ENCODE measurements around the gene CEL.
"Not testable (repeated sequence)": the region's sequence is repeated elsewhere in the genome, so short reads cannot be mapped to it uniquely, and the experiment has no call there.

Gene CEL

GRCh38 chr9:133061764-133062145 is at the start of gene CEL:
Gene CEL (plus strand): TSS chr9:133061981. CDS start chr9:133062003, 22 bp downstream.
- not testable (repeated sequence) for FAIRE-seq; DNase-seq (ENCODE audit: insufficient read length, low spot score)

- no peak for DNase-seq (ENCODE audit: insufficient read length, low spot score)
- no peak for FAIRE-seq
- TF ChIP-seq CTCF (IDR thresholded peaks at IDR 0.05; ENCODE audit: insufficient read depth, missing control alignments), result no peak
Observed at GRCh38 chr9:133014696-133015095, 47.1 kb upstream of the CEL start.

GRCh38 chr9:133023117-133023890 is 38.5 kb upstream of the CEL start:
- TF ChIP-seq CTCF (IDR thresholded peaks at IDR 0.05; ENCODE audit: insufficient read depth, missing control alignments), result no peak
- no peak for FAIRE-seq
- DNase-seq (ENCODE audit: insufficient read length, low spot score), result no peak

- FAIRE-seq, result no peak
- no peak for TF ChIP-seq CTCF (IDR thresholded peaks at IDR 0.05; ENCODE audit: insufficient read depth, missing control alignments)
- no peak for DNase-seq (ENCODE audit: insufficient read length, low spot score)
Observed at GRCh38 chr9:133026426-133026825, 35.4 kb upstream of the CEL start.

- FAIRE-seq (no peak), DNase-seq (ENCODE audit: insufficient read length, low spot score) (no peak)
Observed at GRCh38 chr9:133027134-133027533, 34.6 kb upstream of the CEL start.

GRCh38 chr9:133028221-133028620 is 33.6 kb upstream of the CEL start:
- TF ChIP-seq CTCF (IDR thresholded peaks at IDR 0.05; ENCODE audit: insufficient read depth, missing control alignments), result no peak
- FAIRE-seq (no peak), DNase-seq (ENCODE audit: insufficient read length, low spot score) (no peak)

More at GRCh38 chr9:133027134-133027533, 34.6 kb upstream of the CEL start:
- no peak for TF ChIP-seq CTCF (IDR thresholded peaks at IDR 0.05; ENCODE audit: insufficient read depth, missing control alignments)

GRCh38 chr9:133029994-133030316 is 31.8 kb upstream of the CEL start:
- DNase-seq (ENCODE audit: insufficient read length, low spot score) (no peak), FAIRE-seq (no peak)
- TF ChIP-seq CTCF (IDR thresholded peaks at IDR 0.05; ENCODE audit: insufficient read depth, missing control alignments), result no peak
